K562 (cell line): ENCODE results near the gene CEND1. TPM values are rescaled to one million over a fixed set of nuclear protein-coding genes. Genes with fewer than 3 reads are reported as not detected.
A peak's percentile ranks its signal among the peaks of the same experiment; 100 is the strongest.

ENCODE experiments used
- ATF1 ChIP-seq, 2 experiments: fragments of 450-650 bp in 1 of 2; IDR thresholded peaks; 2 replicates each; pipeline ENCODE4 v1.6.1; 2016; ENCODE audit warnings: missing compliant biosample characterization in 1 of 2, missing genetic modification characterization in 1 of 2
- ATF7 ChIP-seq: fragments of 450-650 bp; IDR thresholded peaks from 2 replicates; pipeline ENCODE4 v1.7.1; 2014; ENCODE audit warnings: mild to moderate bottlenecking, moderate library complexity
- HNRNPUL1 ChIP-seq: fragments of 200-400 bp; formaldehyde crosslinking; IDR thresholded peaks from 2 replicates; pipeline ENCODE4 v1.6.1; 2017; ENCODE audit warnings: low read length
- ILF3 ChIP-seq: fragments of 450-650 bp; IDR thresholded peaks from 2 replicates; pipeline ENCODE4 v1.6.1; 2018; ENCODE audit warnings: antibody characterized with exemption, mild to moderate bottlenecking, moderate library complexity, borderline replicate concordance
- KAT2B ChIP-seq: IDR thresholded peaks from one replicate; pipeline ENCODE4 v1.6.1; 2012; ENCODE audit warnings: low read depth, mild to moderate bottlenecking, control low read depth, inconsistent platforms, low read length, moderate library complexity
- LCOR ChIP-seq: sonication (generic); formaldehyde crosslinking; IDR thresholded peaks from 2 replicates; pipeline ENCODE4 v1.8.0; 2022; ENCODE audit warnings: mild to moderate bottlenecking, missing genetic modification reagents
- MEF2A ChIP-seq: IDR thresholded peaks from 2 replicates; pipeline ENCODE4 v1.6.1; 2011; ENCODE audit warnings: low read depth, mild to moderate bottlenecking, low read length, moderate library complexity; ENCODE audit not compliant: control insufficient read depth
- NCOA1 ChIP-seq: fragments of 450-650 bp; IDR thresholded peaks from 2 replicates; pipeline ENCODE4 v1.6.1; 2016; ENCODE audit warnings: low read depth
- NCOR1 ChIP-seq: fragments of 450-650 bp; IDR thresholded peaks from 2 replicates; pipeline ENCODE4 v1.6.1; 2016; ENCODE audit warnings: mild to moderate bottlenecking, moderate library complexity
- NFIC ChIP-seq: fragments of 450-650 bp; IDR thresholded peaks from 2 replicates; pipeline ENCODE4 v1.6.1; 2017; ENCODE audit warnings: mild to moderate bottlenecking, inconsistent platforms
- RBBP5 ChIP-seq: fragments of 200-600 bp; sonication (generic); IDR thresholded peaks from 2 replicates; pipeline ENCODE4 v1.6.1; 2012; ENCODE audit warnings: borderline replicate concordance, mild to moderate bottlenecking, low read length, control low read depth, inconsistent platforms; ENCODE audit not compliant: insufficient read depth, poor library complexity, severe bottlenecking
- SAFB ChIP-seq: fragments of 200-400 bp; formaldehyde crosslinking; IDR thresholded peaks from 2 replicates; pipeline ENCODE4 v1.6.1; 2017; ENCODE audit warnings: low read depth, low read length, borderline replicate concordance
- SRF ChIP-seq, 2 experiments: fragments of 250-450, 450-650 bp in 1 of 2; sonication (Bioruptor Pico) in 1 of 2; sonication (generic) in 1 of 2; formaldehyde crosslinking; IDR thresholded peaks; 2 replicates each; pipeline versions ENCODE4 v1.5.0 to v1.5.1; 2020 to 2022; ENCODE audit warnings: mild to moderate bottlenecking in 1 of 2, missing genetic modification reagents in 1 of 2
- ZFP1 ChIP-seq: fragments of 450-650 bp; formaldehyde crosslinking; IDR thresholded peaks from 2 replicates; pipeline ENCODE4 v1.4.0; 2020; ENCODE audit warnings: mild to moderate bottlenecking, mixed read lengths
- polyA plus RNA-seq, 8 experiments: library from polyadenylated mRNA; depleted of rRNA in 4 of 8; stranded (reverse) in 5 of 8; unstranded in 3 of 8; fragments of >200 nt; fragmentation: Nextera tagmentation in 2 of 8; fragmentation: Illumina TruSeq in 1 of 8; extraction: Ambion mirVana in 2 of 8; extraction: Trizol in 1 of 8; gene quantifications; 2 replicates each; pipeline versions ENCODE4 v1.2.1 to v1.2.3, GENCODE V29; 2011 to 2014; ENCODE audit warnings: inconsistent platforms in 1 of 8, missing spikeins in 1 of 8
- total RNA-seq, 7 experiments: library from RNA; depleted of rRNA in 6 of 7; stranded (reverse); fragments of >200 nt in 6 of 7; fragmentation: Illumina TruSeq in 2 of 7; extraction: Trizol in 2 of 7; gene quantifications; 2 replicates each; pipeline versions ENCODE4 v1.2.1 to v1.2.3, GENCODE V29; 2011 to 2021; ENCODE audit warnings: low replicate concordance in 1 of 7
- TF ChIP-seq, protein P1 (sequence below): sonication (generic); formaldehyde crosslinking; IDR thresholded peaks from 2 replicates; pipeline ENCODE4 v1.4.0; 2020; ENCODE audit warnings: mild to moderate bottlenecking, missing genetic modification reagents
- TF ChIP-seq, protein P2 (sequence below), 2 experiments: fragments of 450-650 bp in 1 of 2; sonication (generic) in 1 of 2; formaldehyde crosslinking in 1 of 2; IDR thresholded peaks in 1 of 2; conservative IDR thresholded peaks in 1 of 2; 2 replicates each; pipeline versions ENCODE4 v1.6.1 to v1.8.1; 2016 to 2023; ENCODE audit warnings: mild to moderate bottlenecking in 2 of 2, moderate library complexity in 2 of 2, inconsistent platforms in 1 of 2, missing genetic modification reagents in 1 of 2
- TF ChIP-seq, protein P3 (sequence below): fragments of 250-450 bp; sonication (Bioruptor Pico); IDR thresholded peaks from 2 replicates; pipeline ENCODE4 v1.5.0; 2022; ENCODE audit warnings: mild to moderate bottlenecking
- TF ChIP-seq, protein P4 (sequence below): fragments of 450-650 bp; IDR thresholded peaks from 2 replicates; pipeline ENCODE4 v1.6.1; 2018; ENCODE audit not compliant: partially characterized antibody

Gene CEND1
- total and polyA plus RNA-seq, 9 of the 15 experiments (the other 6 are each of a cell fraction or from before 2014, with no cell fraction given): 0.13 to 0.18 (median 0.16) TPM; not detected in 6

DNA sequence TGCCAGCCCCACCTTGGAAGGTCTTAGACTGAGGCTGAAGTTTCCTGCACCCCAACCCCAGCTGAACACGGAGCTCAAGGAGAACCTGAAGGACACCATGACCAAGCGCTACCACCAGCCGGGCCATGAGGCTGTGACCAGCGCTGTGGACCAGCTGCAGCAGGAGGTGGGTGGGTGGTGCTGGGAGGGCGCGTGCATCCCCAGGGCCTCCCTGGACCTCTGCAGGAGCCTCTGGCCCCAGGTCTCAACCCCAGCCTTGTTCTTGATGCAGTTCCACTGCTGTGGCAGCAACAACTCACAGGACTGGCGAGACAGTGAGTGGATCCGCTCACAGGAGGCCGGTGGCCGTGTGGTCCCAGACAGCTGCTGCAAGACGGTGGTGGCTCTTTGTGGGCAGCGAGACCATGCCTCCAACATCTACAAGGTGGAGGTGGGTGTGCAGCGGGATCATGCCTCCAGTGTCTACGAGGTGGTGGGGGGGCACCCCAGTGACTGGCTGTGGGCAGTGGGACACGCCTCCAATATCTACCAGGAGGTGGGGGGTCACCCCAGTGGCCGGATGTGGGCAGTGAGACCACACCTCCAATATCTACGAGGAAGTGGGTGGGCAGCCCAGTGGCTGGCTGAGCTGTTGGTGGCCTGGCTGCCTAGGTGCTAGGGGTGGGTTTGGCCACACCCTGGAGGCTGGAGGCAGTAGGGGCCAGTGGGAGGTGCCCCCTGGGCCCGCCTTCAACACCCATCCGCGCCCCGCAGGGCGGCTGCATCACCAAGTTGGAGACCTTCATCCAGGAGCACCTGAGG, 47.5 kb upstream of the CEND1 start (continued):
- no peak for TF ChIP-seq KAT2B
- TF ChIP-seq ZFP1 (CRISPR knock-in tag): no peak
- no peak for TF ChIP-seq HNRNPUL1
- TF ChIP-seq SRF (CRISPR knock-in tag; IDR thresholded peaks at IDR 0.05): no peak
- peak; percentile 8; the same call in 1 of the 2 replicates for TF ChIP-seq SAFB
- TF ChIP-seq RBBP5: no peak
- TF ChIP-seq, protein P1, sequence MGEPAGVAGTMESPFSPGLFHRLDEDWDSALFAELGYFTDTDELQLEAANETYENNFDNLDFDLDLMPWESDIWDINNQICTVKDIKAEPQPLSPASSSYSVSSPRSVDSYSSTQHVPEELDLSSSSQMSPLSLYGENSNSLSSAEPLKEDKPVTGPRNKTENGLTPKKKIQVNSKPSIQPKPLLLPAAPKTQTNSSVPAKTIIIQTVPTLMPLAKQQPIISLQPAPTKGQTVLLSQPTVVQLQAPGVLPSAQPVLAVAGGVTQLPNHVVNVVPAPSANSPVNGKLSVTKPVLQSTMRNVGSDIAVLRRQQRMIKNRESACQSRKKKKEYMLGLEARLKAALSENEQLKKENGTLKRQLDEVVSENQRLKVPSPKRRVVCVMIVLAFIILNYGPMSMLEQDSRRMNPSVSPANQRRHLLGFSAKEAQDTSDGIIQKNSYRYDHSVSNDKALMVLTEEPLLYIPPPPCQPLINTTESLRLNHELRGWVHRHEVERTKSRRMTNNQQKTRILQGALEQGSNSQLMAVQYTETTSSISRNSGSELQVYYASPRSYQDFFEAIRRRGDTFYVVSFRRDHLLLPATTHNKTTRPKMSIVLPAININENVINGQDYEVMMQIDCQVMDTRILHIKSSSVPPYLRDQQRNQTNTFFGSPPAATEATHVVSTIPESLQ (CRISPR knock-in tag): no peak
- TF ChIP-seq LCOR (CRISPR knock-in tag): no peak
- TF ChIP-seq, protein P2, sequence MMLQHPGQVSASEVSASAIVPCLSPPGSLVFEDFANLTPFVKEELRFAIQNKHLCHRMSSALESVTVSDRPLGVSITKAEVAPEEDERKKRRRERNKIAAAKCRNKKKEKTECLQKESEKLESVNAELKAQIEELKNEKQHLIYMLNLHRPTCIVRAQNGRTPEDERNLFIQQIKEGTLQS (IDR thresholded peaks at IDR 0.05): no peak
- TF ChIP-seq, protein P2 (CRISPR knock-in tag; conservative IDR thresholded peaks at IDR 0.05): no peak
- TF ChIP-seq NCOR1: no peak
- no peak for TF ChIP-seq NFIC
- TF ChIP-seq, protein P3, sequence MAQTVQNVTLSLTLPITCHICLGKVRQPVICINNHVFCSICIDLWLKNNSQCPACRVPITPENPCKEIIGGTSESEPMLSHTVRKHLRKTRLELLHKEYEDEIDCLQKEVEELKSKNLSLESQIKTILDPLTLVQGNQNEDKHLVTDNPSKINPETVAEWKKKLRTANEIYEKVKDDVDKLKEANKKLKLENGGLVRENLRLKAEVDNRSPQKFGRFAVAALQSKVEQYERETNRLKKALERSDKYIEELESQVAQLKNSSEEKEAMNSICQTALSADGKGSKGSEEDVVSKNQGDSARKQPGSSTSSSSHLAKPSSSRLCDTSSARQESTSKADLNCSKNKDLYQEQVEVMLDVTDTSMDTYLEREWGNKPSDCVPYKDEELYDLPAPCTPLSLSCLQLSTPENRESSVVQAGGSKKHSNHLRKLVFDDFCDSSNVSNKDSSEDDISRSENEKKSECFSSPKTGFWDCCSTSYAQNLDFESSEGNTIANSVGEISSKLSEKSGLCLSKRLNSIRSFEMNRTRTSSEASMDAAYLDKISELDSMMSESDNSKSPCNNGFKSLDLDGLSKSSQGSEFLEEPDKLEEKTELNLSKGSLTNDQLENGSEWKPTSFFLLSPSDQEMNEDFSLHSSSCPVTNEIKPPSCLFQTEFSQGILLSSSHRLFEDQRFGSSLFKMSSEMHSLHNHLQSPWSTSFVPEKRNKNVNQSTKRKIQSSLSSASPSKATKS (CRISPR knock-in tag): no peak
- TF ChIP-seq MEF2A: no peak
- TF ChIP-seq, protein P4, sequence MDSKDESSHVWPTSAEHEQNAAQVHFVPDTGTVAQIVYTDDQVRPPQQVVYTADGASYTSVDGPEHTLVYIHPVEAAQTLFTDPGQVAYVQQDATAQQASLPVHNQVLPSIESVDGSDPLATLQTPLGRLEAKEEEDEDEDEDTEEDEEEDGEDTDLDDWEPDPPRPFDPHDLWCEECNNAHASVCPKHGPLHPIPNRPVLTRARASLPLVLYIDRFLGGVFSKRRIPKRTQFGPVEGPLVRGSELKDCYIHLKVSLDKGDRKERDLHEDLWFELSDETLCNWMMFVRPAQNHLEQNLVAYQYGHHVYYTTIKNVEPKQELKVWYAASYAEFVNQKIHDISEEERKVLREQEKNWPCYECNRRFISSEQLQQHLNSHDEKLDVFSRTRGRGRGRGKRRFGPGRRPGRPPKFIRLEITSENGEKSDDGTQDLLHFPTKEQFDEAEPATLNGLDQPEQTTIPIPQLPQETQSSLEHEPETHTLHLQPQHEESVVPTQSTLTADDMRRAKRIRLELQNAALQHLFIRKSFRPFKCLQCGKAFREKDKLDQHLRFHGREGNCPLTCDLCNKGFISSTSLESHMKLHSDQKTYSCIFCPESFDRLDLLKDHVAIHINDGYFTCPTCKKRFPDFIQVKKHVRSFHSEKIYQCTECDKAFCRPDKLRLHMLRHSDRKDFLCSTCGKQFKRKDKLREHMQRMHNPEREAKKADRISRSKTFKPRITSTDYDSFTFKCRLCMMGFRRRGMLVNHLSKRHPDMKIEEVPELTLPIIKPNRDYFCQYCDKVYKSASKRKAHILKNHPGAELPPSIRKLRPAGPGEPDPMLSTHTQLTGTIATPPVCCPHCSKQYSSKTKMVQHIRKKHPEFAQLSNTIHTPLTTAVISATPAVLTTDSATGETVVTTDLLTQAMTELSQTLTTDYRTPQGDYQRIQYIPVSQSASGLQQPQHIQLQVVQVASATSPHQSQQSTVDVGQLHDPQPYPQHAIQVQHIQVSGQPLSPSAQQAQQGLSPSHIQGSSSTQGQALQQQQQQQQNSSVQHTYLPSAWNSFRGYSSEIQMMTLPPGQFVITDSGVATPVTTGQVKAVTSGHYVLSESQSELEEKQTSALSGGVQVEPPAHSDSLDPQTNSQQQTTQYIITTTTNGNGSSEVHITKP: no peak
- no peak for TF ChIP-seq ATF1 (CRISPR knock-in tag; IDR thresholded peaks at IDR 0.05)
- TF ChIP-seq ATF1 (tag; IDR thresholded peaks at IDR 0.05): no peak
- TF ChIP-seq ATF7: no peak
- TF ChIP-seq ILF3: no peak
- TF ChIP-seq NCOA1: no peak
